ENCODE data around the gene PEAR1. TPM values are rescaled to one million over a fixed set of nuclear protein-coding genes. Genes with fewer than 3 reads are reported as not detected.

Gene PEAR1
- total and polyA plus RNA-seq, 9 donors, result 4.3 to 21.2 (median 13.4) TPM

GRCh38 chr1:156931211-156931952 lies 37.9 kb downstream of the PEAR1 start:
- H3K4me3 ChIP-seq, result no peak overlapping the region
- H3K27ac ChIP-seq, result no peak overlapping the region
- no peaks in the 10 kb centered on the region for H3K27me3 ChIP-seq
- TF ChIP-seq POLR2A (IDR thresholded peaks at IDR 0.05) (no peak), CTCF (IDR thresholded peaks at IDR 0.05) (no peak), EP300 (IDR thresholded peaks at IDR 0.05) (no peak)
- no peaks in the 10 kb centered on the region for H3K9me3 ChIP-seq
- DNase-seq, result no peak
- WGBS, 3 donors, result 29 to 44% (median 34%) methylated on average over 11 of the region's 11 CpGs
- H3K4me1 ChIP-seq (ENCODE audit: insufficient read depth), result peaks cover 8% of the 10 kb centered on the region
- intact Hi-C loops (cut with DNase I), result no loop called here
- H3K36me3 ChIP-seq, result no peaks in the 10 kb centered on the region

GRCh38 chr1:156931974-156932710 lies 38.6 kb downstream of the PEAR1 start:
- Histone ChIP-seq H3K4me1 (ENCODE audit: insufficient read depth) (peaks cover 8% of the 10 kb centered on the region), H3K9me3 (no peaks in the 10 kb centered on the region), H3K27me3 (no peaks in the 10 kb centered on the region), H3K27ac (no peak overlapping the region), H3K4me3 (no peak overlapping the region), H3K36me3 (no peaks in the 10 kb centered on the region)
- 43 to 55% (median 51%) methylated on average over 8 of the region's 8 CpGs for WGBS, 3 donors
- no peak for DNase-seq
- intact Hi-C loops (cut with DNase I), result no loop called here
- no peak for TF ChIP-seq EP300 (IDR thresholded peaks at IDR 0.05)
- no peak for TF ChIP-seq CTCF (IDR thresholded peaks at IDR 0.05)
- TF ChIP-seq POLR2A (IDR thresholded peaks at IDR 0.05), result no peak

- whole genome bisulfite sequencing, 3 donors, result 72 to 80% (median 77%) methylated on average over 6 of the region's 6 CpGs
- Histone ChIP-seq H3K9me3 (no peaks in the 10 kb centered on the region), H3K4me3 (no peak overlapping the region), H3K36me3 (no peaks in the 10 kb centered on the region), H3K27me3 (no peaks in the 10 kb centered on the region), H3K27ac (no peak overlapping the region), H3K4me1 (ENCODE audit: insufficient read depth) (peaks cover 3% of the 10 kb centered on the region)
- intact Hi-C loops (cut with DNase I), result no loop called here
- TF ChIP-seq POLR2A (IDR thresholded peaks at IDR 0.05), result no peak
- TF ChIP-seq CTCF (IDR thresholded peaks at IDR 0.05), result no peak
- TF ChIP-seq EP300 (IDR thresholded peaks at IDR 0.05), result no peak
- DNase-seq, result peak in 1 of 5 donors; percentile 18
Measured at GRCh38 chr1:156933136-156933535, 39.6 kb downstream of the PEAR1 start.

- H3K36me3 ChIP-seq, result no peaks in the 10 kb centered on the region
- peaks cover 3% of the 10 kb centered on the region for H3K4me1 ChIP-seq (ENCODE audit: insufficient read depth)
- no peaks in the 10 kb centered on the region for H3K9me3 ChIP-seq
- intact Hi-C loops (cut with DNase I), result no loop called here
- no peak overlapping the region for H3K4me3 ChIP-seq
- H3K27ac ChIP-seq, result no peak overlapping the region
- no peak for DNase-seq
- no peak for TF ChIP-seq POLR2A (IDR thresholded peaks at IDR 0.05)
- TF ChIP-seq CTCF (IDR thresholded peaks at IDR 0.05), result no peak
- TF ChIP-seq EP300 (IDR thresholded peaks at IDR 0.05), result no peak
- no peaks in the 10 kb centered on the region for H3K27me3 ChIP-seq
- WGBS, 3 donors, result 62 to 76% (median 62%) methylated on average over 17 of the region's 17 CpGs
Measured at GRCh38 chr1:156935505-156936128, 42.1 kb downstream of the PEAR1 start.

Measured in ovary (tissue), 9 donors.